CD4-positive, alpha-beta T cell treated with Interleukin-1 beta for 1 hour (primary cell): Measurements from ENCODE around the gene CSTF2.

Source experiments
- DNase-seq, 2 donors: peaks; one replicate each; pipeline ENCODE4 v3.0.0-alpha.2; 2020 to 2022

Gene CSTF2

GRCh38 chrX:100871594-100872560 lies 51.7 kb downstream of the CSTF2 start:
- no peak for DNase-seq

DNA sequence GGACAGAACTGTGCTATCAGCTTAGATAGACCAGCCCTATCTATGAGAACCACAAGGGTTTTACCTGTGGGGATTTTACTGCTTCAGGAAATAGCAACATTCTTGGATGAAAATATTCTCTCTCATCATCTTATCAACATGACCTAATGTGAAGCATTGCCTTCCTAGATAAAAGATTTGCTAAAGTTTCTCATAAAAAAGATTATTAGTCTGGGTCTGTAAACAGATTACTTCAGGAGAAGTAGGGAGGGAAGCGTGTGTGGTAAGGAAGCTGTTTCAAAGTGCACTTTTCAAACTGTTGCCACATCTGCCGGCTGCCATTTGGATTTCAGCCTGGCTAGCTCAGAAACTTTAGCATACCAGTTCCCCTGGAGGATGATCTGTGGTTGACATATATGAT lies 54.1 kb downstream of the CSTF2 start, which contains the start of gene NOX1:
Gene NOX1 (minus strand): TSS at position 35 of the 400 bp plus-strand sequence. CDS start 220 bp downstream, outside the sequence.
- no peak for DNase-seq

DNA sequence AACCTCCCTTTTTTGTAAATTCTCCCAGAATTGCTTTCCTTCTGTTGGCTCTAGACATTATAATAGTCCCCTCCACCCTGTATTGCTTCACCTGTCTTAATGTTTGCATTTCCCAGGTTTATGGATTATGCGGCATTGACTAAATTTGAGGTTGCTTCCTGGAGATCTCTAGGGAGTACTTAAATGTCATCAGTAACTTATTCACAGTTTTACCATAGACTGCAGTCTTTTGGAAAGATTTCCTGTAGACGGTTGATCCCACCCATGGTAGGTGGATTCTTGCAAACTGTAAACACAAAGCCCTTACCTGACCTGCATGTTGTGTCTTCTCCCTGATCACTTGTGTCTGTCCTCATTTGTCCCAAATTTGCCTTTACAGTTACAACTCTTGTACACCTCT lies 60.2 kb downstream of the CSTF2 start:
- no peak for DNase-seq

DNA sequence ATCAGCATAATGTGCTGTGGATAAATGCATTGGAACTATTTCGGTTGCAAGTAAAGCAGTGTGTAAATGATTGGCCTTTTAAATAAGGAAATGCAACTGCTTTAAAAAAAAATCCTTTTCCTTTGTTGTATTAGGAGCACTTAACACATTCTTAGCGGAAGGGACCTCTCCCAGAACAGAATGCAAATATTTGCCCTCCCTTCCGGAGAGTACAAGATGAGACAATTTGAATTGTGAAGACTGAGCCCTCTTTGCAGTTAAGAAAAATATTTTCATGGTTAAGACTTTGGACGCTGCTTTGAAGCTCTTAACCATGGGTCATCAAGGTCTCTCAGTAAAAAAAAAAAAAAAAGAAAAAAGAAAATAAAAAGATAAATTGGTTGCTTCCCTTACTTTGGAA lies 63.5 kb downstream of the CSTF2 start:
- no peak for DNase-seq
